Islet of Langerhans (tissue), 1 donor: ENCODE measurements around the gene CCDC33.

ENCODE experiments used
- FAIRE-seq: peaks from one replicate; lab custom pipeline; 2011; peaks lifted over from hg19 to GRCh38; lab: Jason Lieb, UNC

CCDC33 gene

DNA sequence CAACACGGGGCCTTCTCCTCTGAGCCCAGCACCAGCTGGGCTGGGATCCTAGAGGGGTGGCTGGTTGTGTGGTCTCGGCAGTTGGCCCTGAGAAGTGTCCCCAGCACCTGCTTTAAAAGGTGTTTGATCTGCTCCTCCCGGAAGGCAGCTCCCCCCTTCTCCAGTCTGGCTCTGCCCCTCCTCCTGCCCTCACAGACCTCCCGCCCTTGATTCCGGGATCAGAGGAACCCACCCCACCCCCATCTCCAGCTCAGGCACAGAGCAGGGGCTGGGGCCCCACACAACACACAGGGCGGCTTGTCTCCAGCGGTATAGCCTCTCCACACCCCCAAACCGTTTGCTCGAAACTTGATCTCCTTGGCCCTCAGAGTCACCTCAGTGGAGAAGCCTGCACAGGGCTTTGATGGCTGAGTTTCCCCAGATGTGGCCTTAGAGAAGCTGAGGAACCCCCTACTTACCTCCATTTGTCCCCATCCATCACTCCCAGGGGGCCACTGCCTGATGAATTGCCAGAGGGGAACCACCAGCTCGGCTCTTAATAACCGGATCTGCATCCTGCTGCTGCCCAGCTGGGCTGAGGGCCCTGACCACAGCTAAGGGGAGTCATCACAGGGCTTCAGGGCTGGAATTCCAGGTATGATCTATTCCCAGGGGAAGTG lies 27.1 kb upstream of the CCDC33 start:
- FAIRE-seq: no peak

DNA sequence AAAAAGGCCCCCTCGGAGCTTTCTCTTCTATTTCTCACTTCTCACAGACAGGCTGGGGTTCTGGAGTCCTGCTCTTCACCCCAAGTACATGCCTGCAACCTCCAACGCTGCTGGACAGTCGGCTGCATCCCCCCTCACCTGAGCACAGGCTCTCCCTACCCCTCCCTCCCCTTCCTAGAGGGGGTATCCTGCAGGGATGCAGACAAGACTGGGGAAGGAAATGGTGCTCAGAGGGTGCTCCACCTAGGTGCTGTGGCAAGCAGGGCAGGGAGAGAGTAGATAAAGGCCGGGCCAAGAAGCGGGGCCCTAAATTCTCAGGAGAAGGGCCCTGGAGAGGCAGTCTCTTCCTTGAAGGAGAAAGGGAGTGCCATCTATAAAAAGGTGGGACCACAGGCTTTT lies 26.6 kb upstream of the CCDC33 start:
- FAIRE-seq: no peak

- FAIRE-seq: no peak
Observed at GRCh38 chr15:74209997-74210671, 26.0 kb upstream of the CCDC33 start.

GRCh38 chr15:74210729-74211128 lies 25.4 kb upstream of the CCDC33 start:
- FAIRE-seq: no peak

DNA sequence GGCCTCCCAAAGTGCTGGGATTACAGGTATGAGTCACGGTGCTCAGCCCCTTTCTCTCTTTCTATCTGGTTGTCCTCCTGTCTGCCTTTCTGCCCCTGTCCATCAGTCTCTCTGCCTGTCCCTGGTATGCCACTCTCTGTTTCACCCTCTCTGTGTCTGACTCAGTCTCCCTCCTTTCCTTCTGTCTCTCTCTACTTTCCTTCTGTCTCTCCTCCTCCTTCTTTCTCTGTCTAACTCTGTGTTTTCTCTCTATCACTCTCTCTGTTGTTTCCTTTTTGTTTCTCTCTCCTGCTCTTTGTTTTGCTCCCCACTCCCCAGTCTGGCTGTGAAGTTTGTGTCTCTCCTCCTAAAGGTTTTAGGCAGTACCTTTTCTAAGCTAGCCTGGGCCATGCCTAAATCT lies 24.5 kb upstream of the CCDC33 start:
- no peak for FAIRE-seq

- FAIRE-seq: no peak
Observed at GRCh38 chr15:74212494-74212893, 23.6 kb upstream of the CCDC33 start.

- FAIRE-seq: no peak
Observed at GRCh38 chr15:74213858-74214284, 22.3 kb upstream of the CCDC33 start.

DNA sequence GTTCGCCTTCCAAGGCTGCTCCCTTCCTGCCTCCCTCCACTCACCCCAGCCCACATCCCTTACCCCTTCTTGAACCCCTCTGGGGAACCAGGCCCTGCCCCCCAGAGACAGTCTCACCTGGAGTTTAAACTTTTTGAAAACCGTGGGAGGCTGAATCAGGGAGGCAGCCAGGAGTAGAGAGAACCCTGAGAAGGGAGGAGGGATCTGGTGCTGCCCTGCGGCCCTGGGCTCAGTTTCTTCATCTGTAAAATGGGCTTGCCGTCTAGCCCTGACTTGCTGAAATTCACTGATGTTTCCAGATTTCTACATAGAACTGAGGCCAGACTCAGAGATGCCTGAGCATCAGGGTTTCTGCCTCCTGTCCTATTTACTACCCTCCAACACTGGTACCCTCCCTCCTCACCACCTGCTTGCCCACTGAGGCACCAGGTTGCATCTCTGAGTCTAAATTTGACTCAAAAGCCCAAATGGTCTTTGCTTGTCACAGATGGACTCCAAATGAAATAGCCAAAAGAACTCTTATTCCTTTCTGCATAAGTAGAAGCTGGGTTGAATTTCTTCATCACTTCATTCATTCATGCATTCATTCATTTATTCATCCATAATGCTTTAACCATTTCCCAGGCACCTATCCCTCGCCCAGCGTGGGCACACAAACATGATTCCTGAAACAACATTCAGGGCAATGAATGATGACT lies 21.7 kb upstream of the CCDC33 start:
- no peak for FAIRE-seq

- FAIRE-seq: no peak
Observed at GRCh38 chr15:74215958-74216357, 20.2 kb upstream of the CCDC33 start.

DNA sequence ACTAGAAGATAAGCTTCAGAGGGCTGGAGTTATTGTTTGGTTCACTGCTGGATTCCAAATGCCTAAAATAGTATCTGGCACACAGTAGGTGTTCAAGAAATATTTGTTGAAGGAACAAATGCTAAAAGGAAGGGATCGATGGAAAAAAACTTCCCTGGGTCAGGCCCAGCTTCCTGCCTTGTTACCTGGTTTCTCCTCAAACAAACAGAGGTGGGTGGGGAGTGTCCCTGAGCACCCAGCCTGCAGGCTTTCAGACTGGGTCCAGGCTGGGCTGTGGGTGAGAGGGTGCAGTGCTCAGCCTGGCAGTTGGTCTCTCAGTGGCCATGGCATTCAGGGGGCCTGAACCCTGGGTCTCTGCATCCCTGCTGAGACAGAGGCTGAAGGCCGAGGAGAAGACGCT lies 19.2 kb upstream of the CCDC33 start:
- no peak for FAIRE-seq

DNA sequence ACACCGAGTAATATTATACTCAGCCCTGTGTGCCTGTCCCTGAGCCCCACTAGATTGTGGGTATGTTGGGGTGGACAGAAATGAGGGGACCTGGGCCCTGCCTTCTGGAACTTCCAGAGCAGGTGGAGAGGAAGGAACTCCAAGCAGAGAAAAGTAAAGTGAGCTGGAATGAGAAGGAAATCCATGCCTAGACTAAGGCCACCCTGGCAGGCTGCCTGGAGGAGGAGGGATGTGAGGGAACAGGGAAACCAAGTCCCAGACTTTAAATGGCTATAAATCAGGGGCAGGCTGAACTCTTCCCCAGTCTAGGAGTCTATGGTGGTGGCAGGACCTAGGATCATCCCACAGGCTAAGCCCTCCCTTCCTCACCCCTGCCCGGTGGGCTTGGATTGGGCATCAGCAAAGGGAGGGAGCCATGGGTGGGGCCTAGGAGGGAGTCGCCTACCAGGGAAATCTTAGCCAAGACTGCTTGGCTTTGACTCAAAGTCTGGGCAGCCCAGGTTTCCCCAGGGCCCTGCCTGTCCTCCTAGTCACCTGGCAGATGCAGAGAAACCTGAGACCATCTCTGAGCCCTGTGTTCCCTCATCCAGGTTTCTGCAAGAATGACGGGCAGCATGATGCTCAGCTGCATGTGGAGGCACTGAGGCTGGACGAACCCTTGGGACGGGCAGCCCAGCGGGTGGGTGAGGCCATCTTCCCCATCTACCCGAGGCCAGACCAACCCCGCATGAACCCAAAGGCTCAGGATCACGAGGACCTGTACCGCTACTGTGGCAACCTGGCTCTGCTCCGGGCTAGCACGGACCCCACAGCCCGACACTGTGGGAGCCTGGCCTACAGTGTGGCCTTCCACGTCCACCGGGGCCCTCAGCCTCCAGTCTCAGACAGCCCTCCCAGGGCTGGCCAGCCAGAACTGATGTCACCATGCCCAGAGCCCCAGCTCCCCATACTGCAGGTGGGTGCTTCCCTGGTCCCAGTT lies 17.9 kb upstream of the CCDC33 start:
- no peak for FAIRE-seq

- FAIRE-seq: no peak
Observed at GRCh38 chr15:74220475-74221248, 15.5 kb upstream of the CCDC33 start.

GRCh38 chr15:74221399-74222239 lies 14.5 kb upstream of the CCDC33 start:
- FAIRE-seq: no peak

DNA sequence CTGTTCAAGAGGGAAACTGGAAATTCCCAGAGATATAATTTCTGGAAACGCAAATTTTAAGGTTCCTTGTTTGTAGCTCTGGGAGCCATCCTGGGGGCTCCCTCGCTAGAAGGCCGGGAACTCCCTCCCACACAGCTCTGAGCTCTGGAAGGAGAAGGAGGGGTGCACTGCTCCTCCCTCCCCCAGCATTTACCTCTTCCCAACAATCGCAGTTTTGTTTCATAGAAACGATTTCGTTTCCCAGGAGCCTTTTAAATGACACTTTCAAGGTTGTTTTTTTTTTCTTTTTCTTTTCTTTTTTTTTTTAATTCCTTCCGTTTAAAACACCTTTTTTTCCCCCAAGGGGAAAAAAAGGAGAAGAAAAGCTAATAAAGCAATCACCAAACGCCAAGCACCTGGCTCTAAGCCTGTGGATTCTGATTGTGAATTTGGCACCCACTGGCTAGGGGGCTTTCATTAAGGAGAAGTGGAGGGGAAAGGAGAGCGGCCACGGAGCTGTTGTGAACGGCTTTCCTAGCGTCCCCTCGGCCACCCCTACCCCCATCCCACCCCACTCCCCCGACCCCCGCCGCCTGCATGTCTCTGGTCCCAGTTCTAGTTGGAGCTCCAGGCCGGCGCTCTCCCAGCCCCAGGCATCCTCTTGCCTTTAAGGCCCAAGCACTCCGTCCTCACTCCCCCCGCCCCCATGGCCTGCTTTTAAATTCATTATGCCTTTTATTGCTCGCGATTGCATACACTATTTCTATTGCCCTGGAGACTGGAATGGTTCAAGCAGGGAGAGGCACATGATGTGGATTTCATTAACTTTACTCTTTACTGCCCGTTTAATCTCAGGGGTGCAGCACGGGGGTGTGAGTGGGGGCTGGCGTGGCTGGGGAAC lies 13.6 kb upstream of the CCDC33 start:
- FAIRE-seq: no peak

- FAIRE-seq: no peak
Observed at GRCh38 chr15:74225928-74226327, 10.2 kb upstream of the CCDC33 start.

GRCh38 chr15:74226761-74227540 lies 9.2 kb upstream of the CCDC33 start:
- FAIRE-seq: no peak

DNA sequence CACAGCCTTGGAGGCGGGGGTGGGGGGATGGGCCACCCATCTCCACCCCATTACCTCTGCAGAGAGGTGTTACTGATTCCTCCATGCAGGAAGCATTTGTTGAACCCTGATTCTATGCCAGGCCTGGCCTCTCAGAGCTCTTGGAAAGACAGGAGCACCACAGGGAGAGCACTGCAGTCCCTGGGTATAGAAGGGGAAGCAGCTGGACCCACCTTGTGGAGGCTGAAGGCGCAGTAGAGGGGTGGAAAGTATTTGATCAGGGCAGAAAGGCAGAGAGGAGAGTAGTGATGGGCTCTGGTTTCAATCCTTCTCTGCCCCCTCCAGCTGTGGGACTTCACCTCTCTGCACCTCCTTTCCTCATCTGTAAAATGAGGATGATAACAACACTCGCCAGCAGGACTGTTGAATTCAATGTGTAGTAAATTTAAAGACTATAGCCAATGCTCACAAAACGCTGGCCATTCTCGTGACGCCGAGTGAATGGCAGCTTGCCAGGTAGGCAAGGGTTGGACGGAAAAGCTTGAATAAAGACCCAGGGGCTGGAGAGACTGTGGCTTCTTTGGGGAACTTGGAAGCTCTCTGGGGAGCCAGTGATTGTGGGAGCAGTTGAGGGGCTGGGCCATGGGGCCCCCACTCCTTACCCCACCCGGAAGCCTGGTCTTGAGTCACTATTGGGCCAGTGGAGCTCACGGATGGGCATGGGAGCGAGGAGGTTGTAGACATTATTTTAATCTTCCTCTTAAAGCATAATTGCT lies 8.0 kb upstream of the CCDC33 start:
- no peak for FAIRE-seq

DNA sequence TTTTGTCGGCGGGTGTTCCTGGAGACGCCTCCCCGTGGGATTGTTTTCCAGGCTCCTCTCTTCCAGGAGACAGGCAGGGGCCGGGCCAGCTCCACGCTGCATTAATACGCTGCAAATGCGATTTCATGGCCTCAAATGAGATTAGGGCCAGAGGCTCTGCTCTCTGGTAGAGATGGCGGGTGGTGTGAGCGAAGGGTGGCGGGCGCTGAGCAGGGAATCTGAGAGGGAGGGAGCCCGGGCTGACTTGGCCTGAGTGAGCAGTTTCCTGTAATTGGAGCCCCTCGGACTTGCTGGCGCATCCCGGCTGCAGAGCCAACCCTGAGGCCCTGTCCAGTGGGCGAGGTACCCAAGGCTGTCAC lies 7.4 kb upstream of the CCDC33 start:
- no peak for FAIRE-seq
